CD14-positive monocyte (primary cell): ENCODE data around the gene SAP30L. TPM values are rescaled to one million over a fixed set of nuclear protein-coding genes. Genes with fewer than 3 reads are reported as not detected.

Source experiments
- DNase-seq, 3 donors: peaks; one replicate each; pipeline ENCODE4 v3.0.0-alpha.2; 2011 to 2022
- H2AFZ ChIP-seq: 2 replicates; pipeline ENCODE4 v1.6.0; 2012; ENCODE audit warnings: mild to moderate bottlenecking, low read depth, low read length, inconsistent platforms; ENCODE audit not compliant: insufficient read depth, poor library complexity, severe bottlenecking
- H3K27ac ChIP-seq, 2 donors: 1 replicate in 1 of 2; 2 replicates in 1 of 2; pipeline ENCODE4 v1.5.1; 2012 to 2013; ENCODE audit warnings: low read length in 2 of 2, control low read depth in 1 of 2, inconsistent platforms in 1 of 2, low read depth in 1 of 2, mild to moderate bottlenecking in 1 of 2
- H3K27me3 ChIP-seq, 2 donors: one replicate each; pipeline versions ENCODE4 v1.6.0 to v1.6.1; 2011 to 2013; ENCODE audit warnings: low read length in 2 of 2; ENCODE audit not compliant: control insufficient read depth in 2 of 2, insufficient read depth in 2 of 2
- H3K36me3 ChIP-seq, 2 donors: replicated peaks in 1 of 2; 1 replicate in 1 of 2; 2 replicates in 1 of 2; pipeline versions ENCODE4 v1.5.1 to v1.6.1; 2012 to 2013; ENCODE audit warnings: low read length in 2 of 2, control low read depth in 1 of 2, inconsistent platforms in 1 of 2, mild to moderate bottlenecking in 1 of 2; ENCODE audit not compliant: insufficient read depth in 2 of 2, control insufficient read depth in 1 of 2
- H3K4me1 ChIP-seq, 2 donors: 1 replicate in 1 of 2; 2 replicates in 1 of 2; pipeline versions ENCODE4 v1.5.1 to v1.6.1; 2012 to 2013; ENCODE audit warnings: low read length in 2 of 2, control low read depth in 1 of 2, inconsistent platforms in 1 of 2, mild to moderate bottlenecking in 1 of 2, moderate library complexity in 1 of 2; ENCODE audit not compliant: insufficient read depth in 2 of 2, control insufficient read depth in 1 of 2
- H3K4me2 ChIP-seq: replicated peaks from 2 replicates; pipeline ENCODE3; 2012; ENCODE audit warnings: low read length, moderate library complexity, mild to moderate bottlenecking; ENCODE audit not compliant: poor library complexity, severe bottlenecking; ENCODE audit errors: extremely low read depth
- H3K4me3 ChIP-seq, 3 experiments: fragments of 200-600 bp in 1 of 3; sonication (generic) in 1 of 3; replicated peaks in 1 of 3; 1 replicate in 2 of 3; 2 replicates in 1 of 3; pipeline ENCODE4 v1.5.1; 2011 to 2013; ENCODE audit warnings: low read length in 3 of 3, mild to moderate bottlenecking in 3 of 3, control low read depth in 2 of 3, low read depth in 2 of 3, inconsistent platforms in 1 of 3, moderate library complexity in 1 of 3
- H3K79me2 ChIP-seq: 2 replicates; pipeline ENCODE4 v1.6.0; 2012; ENCODE audit warnings: mild to moderate bottlenecking, control low read depth, inconsistent platforms, low read length, moderate library complexity; ENCODE audit not compliant: insufficient read depth
- H3K9ac ChIP-seq: 2 replicates; pipeline ENCODE4 v1.6.0; 2017; ENCODE audit warnings: low read length, mild to moderate bottlenecking; ENCODE audit not compliant: insufficient read depth, poor library complexity, severe bottlenecking
- H3K9me3 ChIP-seq, 2 donors: replicated peaks in 1 of 2; 1 replicate in 1 of 2; 2 replicates in 1 of 2; pipeline versions ENCODE4 v1.5.1 to v1.6.1; 2012 to 2013; ENCODE audit warnings: low read length in 2 of 2, control low read depth in 1 of 2; ENCODE audit not compliant: control insufficient read depth in 1 of 2, insufficient read depth in 1 of 2
- H4K20me1 ChIP-seq: 2 replicates; pipeline ENCODE4 v1.6.0; 2012; ENCODE audit warnings: mild to moderate bottlenecking, low read length, control low read depth, moderate library complexity; ENCODE audit not compliant: insufficient read depth
- H3K27ac Mint-ChIP-seq, 7 donors: one replicate each; pipeline ENCODE4 v1.8.0; 2020; ENCODE audit warnings: mild to moderate bottlenecking in 7 of 7, mixed read lengths in 7 of 7, moderate library complexity in 6 of 7, inconsistent platforms in 2 of 7
- H3K27me3 Mint-ChIP-seq, 3 donors: one replicate each; pipeline ENCODE4 v1.8.0; 2021 to 2022; ENCODE audit warnings: low read depth in 3 of 3, mild to moderate bottlenecking in 3 of 3, mixed read lengths in 3 of 3, moderate library complexity in 3 of 3, inconsistent platforms in 1 of 3
- H3K36me3 Mint-ChIP-seq, 2 donors: one replicate each; pipeline ENCODE4 v1.8.0; 2020; ENCODE audit warnings: mixed read lengths in 2 of 2, inconsistent platforms in 1 of 2, mild to moderate bottlenecking in 1 of 2
- H3K4me1 Mint-ChIP-seq: one replicate; pipeline ENCODE4 v1.8.0; 2020; ENCODE audit warnings: mild to moderate bottlenecking, mixed read lengths
- H3K4me3 Mint-ChIP-seq, 2 donors: one replicate each; pipeline ENCODE4 v1.8.0; 2020; ENCODE audit warnings: mild to moderate bottlenecking in 2 of 2, mixed read lengths in 2 of 2, moderate library complexity in 1 of 2
- H3K9me3 Mint-ChIP-seq, 7 donors: one replicate each; pipeline ENCODE4 v1.8.0; 2020 to 2022; ENCODE audit warnings: mixed read lengths in 7 of 7, mild to moderate bottlenecking in 6 of 7, moderate library complexity in 6 of 7, inconsistent platforms in 2 of 7
- WGBS: methylation state at CpG from one replicate; pipeline ENCODE4 v1.1.5; 2013; ENCODE audit warnings: missing lambda C conversion rate; ENCODE audit not compliant: insufficient coverage; 5-methylcytosine and 5-hydroxymethylcytosine counted together
- intact Hi-C, 2 donors: fragments of 100-400 bp; cut with micrococcal nuclease; formaldehyde crosslinking; loops; one replicate each; pipeline versions ENCODE4 v1.15.0 to v1.15.1; 2023
- polyA plus RNA-seq, 3 donors: library from polyadenylated mRNA; depleted of rRNA in 1 of 3; unstranded in 2 of 3; stranded (reverse) in 1 of 3; fragments of 300-500 nt in 2 of 3; fragments of >200 nt in 1 of 3; fragmentation: Illumina TruSeq in 2 of 3; gene quantifications; 1 replicate in 2 of 3; 2 replicates in 1 of 3; pipeline ENCODE4 v1.2.3, GENCODE V29; 2012 to 2021
- TF ChIP-seq, protein P1 (sequence below): fragments of 200-600 bp; IDR thresholded peaks from one replicate; pipeline ENCODE4 v1.8.0; 2022; ENCODE audit warnings: antibody characterized with exemption, mild to moderate bottlenecking

Gene SAP30L
- polyA plus RNA-seq, 3 donors = 21.1 to 36.1 (median 29.4) TPM

DNA sequence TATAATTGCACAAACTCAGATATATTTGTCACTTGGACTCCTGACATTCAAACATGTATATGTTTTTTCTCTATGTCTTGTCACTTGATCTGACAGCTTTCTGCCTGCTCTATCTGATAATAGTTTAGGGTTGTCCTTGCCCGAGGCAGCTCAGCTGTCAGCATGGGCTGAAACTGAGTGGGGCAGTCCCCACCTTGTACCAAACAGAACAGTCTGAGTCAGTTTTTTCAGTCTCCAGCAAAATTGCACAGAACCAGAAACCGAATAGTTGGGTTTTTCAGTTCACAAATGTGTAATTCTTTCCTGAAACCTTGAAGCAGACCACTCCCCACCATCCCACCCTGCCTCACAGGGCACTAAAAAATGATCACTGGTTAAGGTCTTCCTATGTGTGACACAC, 41.7 kb downstream of the SAP30L start:
- no peaks in the 10 kb centered on the region for H4K20me1 ChIP-seq
- H3K9ac ChIP-seq = no peak overlapping the region
- no peaks in the 10 kb centered on the region for H3K4me1 ChIP-seq
- WGBS = 42% methylated on average over 2 of the region's 2 CpGs
- no peak overlapping the region for H3K27ac Mint-ChIP-seq
- H3K4me2 ChIP-seq = no peak overlapping the region
- intact Hi-C loops = no loop called here
- H3K36me3 Mint-ChIP-seq = peaks cover 0 to 9% of the 10 kb centered on the region in 2 donors
- H3K4me3 Mint-ChIP-seq = peak overlapping the region in 1 of 2 donors; percentile 17
- H3K9me3 Mint-ChIP-seq = peaks cover 0 to 18% (median 5%) of the 10 kb centered on the region in 7 donors
- H3K4me1 Mint-ChIP-seq = peaks cover 10% of the 10 kb centered on the region
- TF ChIP-seq, protein P1, sequence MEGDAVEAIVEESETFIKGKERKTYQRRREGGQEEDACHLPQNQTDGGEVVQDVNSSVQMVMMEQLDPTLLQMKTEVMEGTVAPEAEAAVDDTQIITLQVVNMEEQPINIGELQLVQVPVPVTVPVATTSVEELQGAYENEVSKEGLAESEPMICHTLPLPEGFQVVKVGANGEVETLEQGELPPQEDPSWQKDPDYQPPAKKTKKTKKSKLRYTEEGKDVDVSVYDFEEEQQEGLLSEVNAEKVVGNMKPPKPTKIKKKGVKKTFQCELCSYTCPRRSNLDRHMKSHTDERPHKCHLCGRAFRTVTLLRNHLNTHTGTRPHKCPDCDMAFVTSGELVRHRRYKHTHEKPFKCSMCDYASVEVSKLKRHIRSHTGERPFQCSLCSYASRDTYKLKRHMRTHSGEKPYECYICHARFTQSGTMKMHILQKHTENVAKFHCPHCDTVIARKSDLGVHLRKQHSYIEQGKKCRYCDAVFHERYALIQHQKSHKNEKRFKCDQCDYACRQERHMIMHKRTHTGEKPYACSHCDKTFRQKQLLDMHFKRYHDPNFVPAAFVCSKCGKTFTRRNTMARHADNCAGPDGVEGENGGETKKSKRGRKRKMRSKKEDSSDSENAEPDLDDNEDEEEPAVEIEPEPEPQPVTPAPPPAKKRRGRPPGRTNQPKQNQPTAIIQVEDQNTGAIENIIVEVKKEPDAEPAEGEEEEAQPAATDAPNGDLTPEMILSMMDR = no peak
- peaks cover 0 to 21% of the 10 kb centered on the region in 2 donors for H3K9me3 ChIP-seq
- H2AFZ ChIP-seq = no peak overlapping the region
- peaks cover 73 to 91% of the 10 kb centered on the region in 2 donors for H3K27me3 ChIP-seq
- no peak overlapping the region for H3K27ac ChIP-seq
- DNase-seq = no peak
- peaks cover 71 to 91% (median 77%) of the 10 kb centered on the region in 3 donors for H3K27me3 Mint-ChIP-seq
- no peaks in the 10 kb centered on the region for H3K36me3 ChIP-seq
- H3K4me3 ChIP-seq = no peak overlapping the region
- no peaks in the 10 kb centered on the region for H3K79me2 ChIP-seq

DNA sequence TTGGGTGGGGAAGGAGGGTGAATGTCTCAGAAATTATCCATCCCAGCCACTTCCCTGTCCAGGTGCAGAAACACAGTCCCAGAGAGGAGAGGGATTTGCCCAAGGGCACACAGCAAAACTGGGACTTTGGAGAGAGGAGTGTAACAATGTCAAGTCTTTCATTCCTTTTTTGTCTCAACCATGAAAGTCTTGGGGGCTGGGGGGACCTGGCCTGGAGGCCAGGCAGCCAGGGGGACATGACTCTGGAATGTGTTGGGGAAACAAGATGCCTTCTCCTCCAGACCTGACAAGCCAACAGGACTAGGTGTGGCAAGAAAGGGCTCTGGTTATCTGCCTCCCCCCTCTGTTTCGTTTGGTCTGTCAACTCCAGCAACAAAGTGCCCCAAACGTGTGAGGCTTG, 46.1 kb downstream of the SAP30L start:
- no peak for DNase-seq
- Histone ChIP-seq H3K4me1 (no peaks in the 10 kb centered on the region), H3K79me2 (no peaks in the 10 kb centered on the region), H4K20me1 (no peaks in the 10 kb centered on the region), H3K27ac (no peak overlapping the region), H3K4me2 (no peak overlapping the region), H3K9me3 (peaks cover 0 to 3% of the 10 kb centered on the region in 2 donors), H3K36me3 (no peaks in the 10 kb centered on the region), H3K4me3 (no peak overlapping the region), H2AFZ (no peak overlapping the region), H3K9ac (no peak overlapping the region), H3K27me3 (peaks cover 56 to 88% of the 10 kb centered on the region in 2 donors)
- 80% methylated on average over 1 of the region's 2 CpGs for WGBS
- no peaks in the 10 kb centered on the region for H3K36me3 Mint-ChIP-seq
- no peaks in the 10 kb centered on the region for H3K9me3 Mint-ChIP-seq
- peaks cover 49 to 84% (median 65%) of the 10 kb centered on the region in 3 donors for H3K27me3 Mint-ChIP-seq
- intact Hi-C loops = loop anchor here in 1 of 2 donors (10.0 kb wide), 1 partner anchor 113 kb away; no protein-coding TSS in a partner anchor
- H3K4me1 Mint-ChIP-seq = no peaks in the 10 kb centered on the region
- H3K4me3 Mint-ChIP-seq = peak overlapping the region in 1 of 2 donors; percentile 44
- TF ChIP-seq, protein P1 = no peak
- H3K27ac Mint-ChIP-seq = peak overlapping the region in 1 of 7 donors; percentile 31
